SJCRH30 (cell line): ENCODE data around the gene CBX6. TPM values are rescaled to one million over a fixed set of nuclear protein-coding genes. Genes with fewer than 3 reads are reported as not detected.
"Not testable (repeated sequence)": the region's sequence is repeated elsewhere in the genome, so short reads cannot be mapped to it uniquely, and the experiment has no call there.

Experiments used
- DNase-seq, 2 experiments: peaks; one replicate each; pipeline ENCODE4 v3.0.0-alpha.2; 2015 to 2020
- H3K27ac ChIP-seq: fragments of 250-450 bp; sonication (Bioruptor Pico); 2 replicates; pipeline ENCODE4 v1.5.1; 2020; ENCODE audit warnings: mild to moderate bottlenecking, moderate library complexity
- H3K27me3 ChIP-seq: fragments of 250-450 bp; sonication (Bioruptor Pico); 2 replicates; pipeline ENCODE4 v1.5.1; 2020; ENCODE audit warnings: mild to moderate bottlenecking, moderate library complexity
- H3K36me3 ChIP-seq: fragments of 250-450 bp; sonication (Bioruptor Pico); 2 replicates; pipeline ENCODE4 v1.5.1; 2020; ENCODE audit warnings: mild to moderate bottlenecking, moderate library complexity
- H3K4me1 ChIP-seq: fragments of 250-450 bp; sonication (Bioruptor Pico); 2 replicates; pipeline ENCODE4 v1.5.1; 2020; ENCODE audit warnings: mild to moderate bottlenecking, moderate library complexity
- H3K4me3 ChIP-seq: fragments of 250-450 bp; sonication (Bioruptor Pico); 2 replicates; pipeline ENCODE4 v1.5.1; 2020; ENCODE audit warnings: mild to moderate bottlenecking, moderate library complexity
- H3K9me3 ChIP-seq: fragments of 250-450 bp; sonication (Bioruptor Pico); replicated peaks from 2 replicates; pipeline ENCODE4 v1.5.1; 2020; ENCODE audit warnings: mild to moderate bottlenecking, moderate library complexity
- total RNA-seq: library from RNA; depleted of rRNA; stranded (reverse); fragments of >200 nt; shearing (Covaris generic); gene quantifications from 2 replicates; pipeline ENCODE4 v1.2.3, GENCODE V29; 2014

CBX6 gene
- total RNA-seq, 1 experiment from 2014 or later, result 40.5 TPM

GRCh38 chr22:38860283-38861169, 11.5 kb downstream of the CBX6 start:
- Histone ChIP-seq H3K9me3 (no peaks in the 10 kb centered on the region), H3K27ac (no peak overlapping the region), H3K36me3 (no peaks in the 10 kb centered on the region), H3K4me3 (no peak overlapping the region), H3K4me1 (no peaks in the 10 kb centered on the region), H3K27me3 (no peaks in the 10 kb centered on the region)
- DNase-seq, result no peak

- H3K9me3 ChIP-seq, result no peaks in the 10 kb centered on the region
- H3K4me3 ChIP-seq, result no peak overlapping the region
- H3K27ac ChIP-seq, result no peak overlapping the region
- no peaks in the 10 kb centered on the region for H3K27me3 ChIP-seq
- H3K36me3 ChIP-seq, result no peaks in the 10 kb centered on the region
- H3K4me1 ChIP-seq, result no peaks in the 10 kb centered on the region
- DNase-seq, result no peak
Measured at GRCh38 chr22:38859581-38860282, 12.3 kb downstream of the CBX6 start.

GRCh38 chr22:38858492-38858891, 13.5 kb downstream of the CBX6 start:
- Histone ChIP-seq H3K4me1 (no peaks in the 10 kb centered on the region), H3K36me3 (no peaks in the 10 kb centered on the region), H3K4me3 (no peak overlapping the region)

GRCh38 chr22:38854476-38854875, 17.5 kb downstream of the CBX6 start:
- H3K27ac ChIP-seq, H3K36me3 ChIP-seq, H3K4me3 ChIP-seq, H3K27me3 ChIP-seq, H3K4me1 ChIP-seq, H3K9me3 ChIP-seq, DNase-seq: not testable (repeated sequence)

More at GRCh38 chr22:38858492-38858891, 13.5 kb downstream of the CBX6 start:
- H3K27ac ChIP-seq, result no peak overlapping the region
- no peak for DNase-seq
- no peaks in the 10 kb centered on the region for H3K9me3 ChIP-seq
- no peaks in the 10 kb centered on the region for H3K27me3 ChIP-seq

GRCh38 chr22:38853883-38854282, 18.1 kb downstream of the CBX6 start:
- H3K4me3 ChIP-seq, H3K27me3 ChIP-seq, DNase-seq, H3K27ac ChIP-seq, H3K36me3 ChIP-seq, H3K4me1 ChIP-seq, H3K9me3 ChIP-seq: not testable (repeated sequence)

- no peak overlapping the region for H3K4me3 ChIP-seq
- H3K4me1 ChIP-seq, result no peaks in the 10 kb centered on the region
- no peak overlapping the region for H3K27ac ChIP-seq
- no peaks in the 10 kb centered on the region for H3K36me3 ChIP-seq
- DNase-seq, result no peak
- no peaks in the 10 kb centered on the region for H3K27me3 ChIP-seq
- no peaks in the 10 kb centered on the region for H3K9me3 ChIP-seq
Measured at GRCh38 chr22:38853196-38853651, 18.8 kb downstream of the CBX6 start.

GRCh38 chr22:38852522-38852921, 19.5 kb downstream of the CBX6 start:
- H3K4me1 ChIP-seq, result no peaks in the 10 kb centered on the region
- H3K36me3 ChIP-seq, result no peaks in the 10 kb centered on the region
- no peak for DNase-seq
- H3K27ac ChIP-seq, result no peak overlapping the region
- 0 out of 2 replicates have a peak, but pooled peaks cover 3% of the 10 kb centered on the region for H3K27me3 ChIP-seq
- no peaks in the 10 kb centered on the region for H3K9me3 ChIP-seq
- no peak overlapping the region for H3K4me3 ChIP-seq

- no peak overlapping the region for H3K27ac ChIP-seq
- no peak for DNase-seq
- no peaks in the 10 kb centered on the region for H3K9me3 ChIP-seq
- no peak overlapping the region for H3K4me3 ChIP-seq
- H3K27me3 ChIP-seq, result 0 out of 2 replicates have a peak, but pooled peaks cover 3% of the 10 kb centered on the region
- H3K36me3 ChIP-seq, result no peaks in the 10 kb centered on the region
- H3K4me1 ChIP-seq, result no peaks in the 10 kb centered on the region
Measured at GRCh38 chr22:38850941-38851849, 20.8 kb downstream of the CBX6 start.

GRCh38 chr22:38850399-38850798, 21.6 kb downstream of the CBX6 start:
- H3K36me3 ChIP-seq, result no peaks in the 10 kb centered on the region
- H3K9me3 ChIP-seq, result no peaks in the 10 kb centered on the region
- H3K4me1 ChIP-seq, result no peaks in the 10 kb centered on the region
- no peak overlapping the region for H3K4me3 ChIP-seq
- H3K27me3 ChIP-seq, result peaks cover 5% of the 10 kb centered on the region; the same call in 1 of the 2 replicates
- no peak for DNase-seq
- H3K27ac ChIP-seq, result no peak overlapping the region

- no peak overlapping the region for H3K4me3 ChIP-seq
- no peak overlapping the region for H3K27ac ChIP-seq
- H3K36me3 ChIP-seq, result no peaks in the 10 kb centered on the region
- no peaks in the 10 kb centered on the region for H3K4me1 ChIP-seq
- H3K9me3 ChIP-seq, result no peaks in the 10 kb centered on the region
- no peak for DNase-seq
- H3K27me3 ChIP-seq, result peaks cover 11% of the 10 kb centered on the region
Measured at GRCh38 chr22:38849811-38850210, 22.2 kb downstream of the CBX6 start.

GRCh38 chr22:38846412-38846811, 25.6 kb downstream of the CBX6 start:
- Histone ChIP-seq H3K4me1 (no peaks in the 10 kb centered on the region), H3K4me3 (no peak overlapping the region), H3K27ac (no peak overlapping the region), H3K36me3 (no peaks in the 10 kb centered on the region), H3K9me3 (no peaks in the 10 kb centered on the region), H3K27me3 (peaks cover 26% of the 10 kb centered on the region)
- DNase-seq, result no peak

- Histone ChIP-seq H3K27ac (no peak overlapping the region), H3K9me3 (no peaks in the 10 kb centered on the region), H3K4me1 (no peaks in the 10 kb centered on the region), H3K4me3 (no peak overlapping the region), H3K27me3 (peaks cover 35% of the 10 kb centered on the region), H3K36me3 (no peaks in the 10 kb centered on the region)
- no peak for DNase-seq
Measured at GRCh38 chr22:38845004-38845740, 26.8 kb downstream of the CBX6 start.

- Histone ChIP-seq H3K4me1 (no peaks in the 10 kb centered on the region), H3K4me3 (peak overlapping the region; percentile 35), H3K27me3 (peaks cover 35% of the 10 kb centered on the region), H3K9me3 (no peaks in the 10 kb centered on the region), H3K27ac (no peak overlapping the region), H3K36me3 (no peaks in the 10 kb centered on the region)
- DNase-seq, result no peak
Measured at GRCh38 chr22:38844315-38845003, 27.6 kb downstream of the CBX6 start.
